Measurements from ENCODE around the gene ACAD9.
"Not testable (repeated sequence)": the region's sequence is repeated elsewhere in the genome, so short reads cannot be mapped to it uniquely, and the experiment has no call there.

Gene ACAD9

DNA sequence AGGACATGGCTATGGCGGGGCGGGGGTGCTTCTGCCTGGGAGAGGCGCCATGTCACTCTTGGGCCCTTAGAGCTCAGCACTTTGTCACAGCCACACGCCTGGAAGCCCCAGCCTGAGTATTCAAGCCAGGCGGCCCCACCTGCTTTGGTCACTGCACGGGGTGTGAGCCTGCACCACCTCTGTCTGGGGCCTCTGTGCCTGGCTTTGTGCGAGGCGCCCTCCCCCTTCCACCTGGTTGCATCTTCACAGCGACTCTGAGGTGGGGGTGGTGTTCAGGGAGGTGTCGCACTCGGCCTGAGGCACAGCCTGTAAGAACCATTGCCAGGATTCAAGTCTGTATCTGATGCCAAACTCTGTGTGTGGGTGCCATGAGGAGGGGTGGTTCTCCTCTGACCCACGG, 24.1 kb downstream of the ACAD9 start:
- DNase-seq, result no peak

DNA sequence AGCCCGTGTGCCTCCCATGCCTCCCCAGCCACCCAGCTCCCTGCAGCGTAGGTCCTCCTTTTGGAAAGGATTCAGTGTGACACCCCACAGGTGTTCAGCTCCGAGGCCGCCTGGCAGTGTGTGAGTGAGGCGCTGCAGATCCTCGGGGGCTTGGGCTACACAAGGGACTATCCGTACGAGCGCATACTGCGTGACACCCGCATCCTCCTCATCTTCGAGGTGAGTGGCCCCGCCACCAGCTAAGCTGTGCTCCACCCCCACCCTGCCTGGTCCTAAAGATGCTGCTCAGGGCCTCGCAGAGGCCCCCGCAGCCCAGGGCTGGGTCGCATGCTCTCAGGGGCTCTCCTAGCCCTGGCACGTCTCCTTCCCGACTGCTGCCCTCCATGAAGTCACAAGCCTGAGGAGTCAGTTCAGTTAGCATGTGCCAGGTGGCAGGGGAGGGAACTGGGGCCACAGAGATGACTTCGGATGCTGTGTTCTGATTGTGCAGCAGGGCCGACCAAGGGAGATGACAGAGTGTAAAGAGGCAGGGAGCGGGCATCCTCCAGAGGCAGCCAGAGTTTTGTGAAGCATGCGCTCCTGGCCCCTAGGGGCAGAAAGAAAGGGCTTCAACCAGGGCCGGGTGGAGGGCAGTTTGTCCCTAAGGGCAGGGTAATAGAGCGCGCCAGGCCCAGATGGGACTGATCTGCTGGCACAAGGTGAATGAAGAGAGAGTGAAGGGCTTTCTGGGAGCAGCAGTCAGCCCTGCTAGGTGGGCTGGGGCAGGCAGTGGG, 26.8 kb downstream of the ACAD9 start:
- no peak for DNase-seq

DNA sequence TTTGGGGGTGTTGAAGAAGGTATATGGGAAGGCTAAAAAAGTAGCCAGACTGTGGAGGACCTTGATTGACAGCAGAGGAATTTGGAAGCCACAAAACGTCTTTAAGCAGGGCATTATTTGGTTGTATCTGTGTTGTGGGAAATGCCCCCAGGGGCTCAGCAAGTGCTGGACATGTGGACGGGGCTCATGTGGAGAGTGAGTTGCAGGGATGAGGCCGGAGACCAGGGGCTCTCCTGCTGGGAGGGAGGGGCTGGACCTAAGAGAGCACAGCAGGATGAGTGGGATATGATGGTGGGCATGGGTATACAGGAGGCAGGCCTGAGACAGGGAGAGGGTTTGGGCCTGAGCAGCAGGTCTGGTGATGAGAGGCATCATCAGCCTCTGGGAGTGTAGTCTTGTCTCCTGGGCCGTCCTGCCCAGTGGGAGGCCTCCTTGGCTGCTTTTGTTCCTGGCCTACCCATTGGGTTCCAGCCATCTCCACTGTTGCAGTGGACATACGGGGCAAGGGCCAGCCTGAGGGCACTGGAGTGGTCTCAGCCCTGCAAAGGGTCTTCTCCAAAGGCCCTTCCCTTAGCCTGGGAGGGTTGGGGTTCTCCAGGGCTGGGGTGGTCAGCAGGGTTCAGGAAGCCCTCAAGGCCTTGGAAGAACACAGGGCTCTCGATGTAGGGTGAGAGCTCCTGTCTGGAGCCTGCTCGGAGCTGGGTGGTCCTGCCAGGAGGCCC, 27.5 kb downstream of the ACAD9 start:
- DNase-seq, result no peak

DNA sequence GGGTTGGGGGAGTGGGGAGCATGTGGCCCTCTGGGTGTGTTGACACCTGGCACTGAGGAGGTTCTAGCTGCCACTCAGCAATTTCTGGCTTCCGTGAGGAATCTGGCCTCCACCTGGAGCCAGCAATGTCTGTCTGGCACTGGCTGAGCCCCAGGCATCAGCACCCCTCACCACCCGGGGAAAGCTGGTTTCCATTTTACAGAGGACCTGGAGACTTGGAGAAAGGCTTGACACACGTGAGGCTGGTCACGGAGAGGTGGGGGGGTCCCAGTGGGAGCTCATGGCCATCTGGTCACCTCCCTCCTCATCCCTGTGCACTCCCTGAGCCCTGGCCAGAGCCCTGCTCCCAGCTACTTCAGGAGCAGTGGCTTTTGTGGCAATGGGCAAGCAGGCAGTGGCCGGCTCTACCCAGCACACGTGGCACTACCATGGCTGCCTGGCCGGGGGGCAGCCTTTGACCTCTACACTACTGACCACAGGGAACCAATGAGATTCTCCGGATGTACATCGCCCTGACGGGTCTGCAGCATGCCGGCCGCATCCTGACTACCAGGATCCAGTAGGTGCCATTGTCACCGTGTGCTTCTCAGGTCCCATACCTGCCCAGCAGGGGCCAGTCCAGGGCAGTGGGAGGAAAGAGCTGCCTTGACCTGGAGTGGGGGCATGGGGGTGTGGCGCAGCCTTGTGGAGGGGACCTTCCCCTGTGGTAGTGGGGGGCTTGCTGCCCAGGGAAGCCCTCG, 28.5 kb downstream of the ACAD9 start:
- DNase-seq, result no peak

DNA sequence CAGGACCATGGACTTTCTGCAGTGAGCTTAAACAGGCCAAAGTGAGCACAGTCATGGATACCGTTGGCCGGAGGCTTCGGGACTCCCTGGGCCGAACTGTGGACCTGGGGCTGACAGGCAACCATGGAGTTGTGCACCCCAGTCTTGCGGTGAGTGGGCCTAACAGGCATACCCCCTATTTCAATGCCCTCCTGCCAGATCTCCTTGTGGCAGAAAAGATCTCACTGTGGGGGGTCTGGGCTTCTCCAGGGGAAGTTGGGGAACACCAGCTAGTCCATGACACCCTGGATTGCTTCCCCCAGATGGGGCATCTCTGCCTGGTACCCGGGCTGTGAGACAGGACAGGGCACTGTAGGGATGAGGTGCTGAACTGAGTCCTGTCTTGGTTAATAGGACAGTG, 29.5 kb downstream of the ACAD9 start:
- DNase-seq, result no peak

DNA sequence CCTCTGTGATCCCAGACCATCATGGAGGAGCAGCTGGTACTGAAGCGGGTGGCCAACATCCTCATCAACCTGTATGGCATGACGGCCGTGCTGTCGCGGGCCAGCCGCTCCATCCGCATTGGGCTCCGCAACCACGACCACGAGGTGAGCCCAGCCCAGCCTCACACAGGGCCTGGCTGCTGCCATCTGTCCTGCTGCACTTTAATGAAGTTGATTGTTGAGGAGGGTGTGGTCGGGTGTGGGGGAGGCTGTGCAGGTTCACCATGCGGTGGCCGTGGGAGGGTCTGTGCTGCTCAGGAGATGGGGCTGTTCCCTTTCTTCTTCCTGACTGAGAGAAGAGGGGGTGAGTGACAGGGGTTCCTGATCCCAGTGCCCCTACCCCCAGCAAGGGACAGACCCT, 30.6 kb downstream of the ACAD9 start:
- DNase-seq, result no peak

DNA sequence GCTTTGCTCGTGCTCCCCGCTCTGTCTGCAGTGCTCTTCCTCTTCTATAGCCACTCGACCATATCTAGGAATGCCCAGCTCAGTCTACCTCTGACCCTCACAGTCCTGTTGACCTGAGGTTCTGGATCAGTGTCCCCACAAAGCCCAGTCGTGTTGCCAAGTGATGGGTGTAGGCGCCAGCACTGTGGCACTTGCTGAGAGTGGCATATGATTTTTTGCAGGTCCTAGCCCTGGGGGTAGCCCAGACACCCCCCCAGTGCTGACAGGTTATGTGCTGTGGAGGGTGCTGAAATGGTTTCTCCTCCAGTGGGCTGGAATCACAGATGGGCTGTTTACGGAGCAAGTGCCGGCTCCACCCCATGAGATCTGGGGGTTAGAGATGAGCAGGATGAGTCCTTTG, 32.5 kb downstream of the ACAD9 start:
- DNase-seq, result no peak

DNA sequence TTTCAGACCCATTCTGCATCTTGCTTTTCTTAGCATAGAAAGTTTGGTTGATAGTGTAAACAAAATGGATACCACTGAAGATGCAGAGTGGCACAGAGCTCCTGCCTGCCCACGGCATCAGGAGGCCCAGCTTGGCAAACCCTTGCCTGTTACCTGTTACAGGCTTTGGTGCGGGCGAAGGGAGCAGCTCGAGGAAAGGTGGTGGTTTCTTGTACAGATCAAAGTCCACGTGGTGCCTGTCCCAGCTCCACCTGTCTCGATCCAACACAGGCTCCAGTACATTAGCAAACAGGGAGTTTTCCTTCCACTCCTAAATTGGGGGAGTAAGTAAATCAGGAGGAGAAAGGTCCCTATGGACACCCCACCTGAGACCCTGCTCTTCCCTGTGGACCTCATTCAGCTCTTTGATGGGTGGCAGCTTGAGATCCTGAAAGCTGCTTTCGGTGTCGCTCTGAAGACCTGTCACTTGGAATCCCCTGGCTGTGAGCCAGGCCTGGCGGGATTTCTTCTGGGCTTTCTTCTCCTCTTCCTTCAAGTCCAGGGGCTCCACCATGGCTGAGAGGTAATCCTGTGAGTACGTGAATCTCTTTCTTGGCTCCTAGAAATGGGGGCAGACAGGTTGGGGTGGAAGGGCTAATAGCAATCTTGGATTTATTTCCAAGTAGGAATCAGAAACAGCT, 35.7 kb downstream of the ACAD9 start:
- DNase-seq, result no peak

DNA sequence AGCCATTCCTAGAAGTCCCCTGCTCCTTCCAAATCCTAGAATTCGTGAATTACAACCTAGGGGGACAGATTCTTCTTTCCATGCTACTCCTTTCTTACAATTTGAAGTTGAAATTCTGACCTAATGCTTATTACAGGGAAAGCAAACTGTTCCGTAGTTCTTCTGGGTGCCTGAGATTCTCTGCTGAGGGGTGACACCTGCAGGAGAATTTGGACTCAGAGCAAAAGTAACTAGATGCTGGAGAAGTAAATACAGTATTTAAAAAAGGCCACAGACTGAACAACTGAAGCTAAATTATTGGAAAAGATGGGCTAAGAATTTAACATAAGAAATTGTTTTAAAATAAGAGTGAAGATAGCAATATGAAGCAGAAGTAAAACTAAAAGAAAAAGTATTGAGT, 37.9 kb downstream of the ACAD9 start:
- DNase-seq, result no peak

DNA sequence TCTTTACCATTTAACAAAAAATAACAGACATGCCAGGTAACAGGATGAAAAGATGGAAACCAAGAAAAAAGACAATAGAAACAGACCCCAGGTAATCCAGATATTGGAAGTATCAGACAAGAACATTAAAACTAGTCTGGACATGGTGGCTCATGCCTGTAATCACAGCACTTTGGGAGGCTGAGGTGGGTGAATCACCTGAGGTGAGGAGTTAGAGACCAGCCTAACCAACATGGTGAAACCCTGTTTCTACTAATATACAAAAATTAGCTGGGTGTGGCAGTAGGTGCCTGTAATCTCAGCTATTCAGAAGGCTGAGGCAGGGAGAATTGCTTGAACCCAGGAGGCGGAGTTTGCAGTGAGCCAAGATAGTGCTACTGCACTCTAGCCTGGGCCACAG, 40.6 kb downstream of the ACAD9 start:
- no peak for DNase-seq

DNA sequence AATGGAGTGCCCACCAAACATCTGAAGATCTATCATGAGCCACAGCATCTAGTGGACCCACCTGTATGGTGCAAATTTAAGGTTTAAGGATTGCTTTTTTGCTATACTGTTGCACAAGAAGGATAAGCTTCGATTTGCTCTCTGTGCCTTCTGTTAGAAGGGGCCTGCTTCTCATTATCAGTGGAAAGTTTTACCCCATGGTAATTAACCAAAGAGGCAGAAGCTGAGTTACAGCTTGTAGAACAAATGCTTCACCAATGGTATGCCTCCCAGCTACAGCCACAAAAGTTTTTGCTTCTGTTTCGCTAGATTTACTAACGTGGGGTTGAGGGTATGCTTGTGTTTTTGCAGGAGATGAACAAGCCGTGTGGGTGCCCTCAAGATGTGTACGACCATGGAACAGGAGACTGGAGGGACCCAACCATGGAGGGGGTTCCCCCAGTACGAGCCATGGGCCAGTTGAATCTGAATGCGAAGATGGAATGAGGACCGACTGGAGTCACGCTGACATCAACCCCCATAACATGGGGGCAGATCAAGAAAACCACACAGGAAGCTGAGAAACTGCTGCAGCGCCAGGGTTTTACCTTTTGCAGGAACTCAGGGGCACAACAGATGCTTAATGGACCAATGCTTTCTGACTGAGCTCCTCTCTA, 43.5 kb downstream of the ACAD9 start:
- no peak for DNase-seq

DNA sequence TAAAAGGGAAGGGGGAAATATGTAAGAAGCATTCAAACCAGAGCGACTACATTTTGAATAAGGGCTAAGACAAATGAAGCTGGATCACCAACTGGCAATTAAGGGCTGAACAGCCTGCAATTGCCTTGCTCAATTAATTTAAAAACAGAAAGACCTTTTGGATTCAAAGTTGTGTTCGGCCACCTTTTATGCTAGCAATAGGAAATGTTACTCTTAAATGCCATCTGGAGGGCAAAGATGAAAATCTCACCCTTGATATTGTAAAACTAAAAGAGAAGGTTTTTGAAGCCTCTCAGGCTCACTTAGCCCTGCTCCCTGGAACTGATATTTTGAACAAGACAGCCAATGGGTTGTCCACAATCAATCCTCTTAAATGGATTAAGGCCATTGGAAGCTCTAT, 44.2 kb downstream of the ACAD9 start:
- DNase-seq, result no peak

DNA sequence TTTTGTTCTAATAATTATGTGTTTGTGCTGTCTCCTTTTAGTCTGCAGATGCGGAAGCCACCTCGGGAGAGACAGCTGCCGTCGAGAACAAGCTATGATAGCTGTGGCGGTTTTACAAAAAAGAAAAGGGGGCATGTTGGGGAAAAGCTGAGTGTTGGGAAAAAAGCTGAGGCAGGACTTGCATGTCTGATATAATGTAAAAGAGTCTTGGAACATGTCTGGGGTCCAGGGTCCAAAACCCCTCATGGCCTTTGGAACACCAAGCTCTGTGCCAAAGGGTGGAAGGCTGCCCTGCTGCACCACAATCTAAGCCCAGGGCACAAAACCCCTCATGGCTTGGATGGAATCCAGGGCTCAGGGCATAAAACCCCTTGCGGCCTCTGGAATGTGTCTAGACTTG, 44.6 kb downstream of the ACAD9 start:
- DNase-seq, result not testable (repeated sequence)

DNA sequence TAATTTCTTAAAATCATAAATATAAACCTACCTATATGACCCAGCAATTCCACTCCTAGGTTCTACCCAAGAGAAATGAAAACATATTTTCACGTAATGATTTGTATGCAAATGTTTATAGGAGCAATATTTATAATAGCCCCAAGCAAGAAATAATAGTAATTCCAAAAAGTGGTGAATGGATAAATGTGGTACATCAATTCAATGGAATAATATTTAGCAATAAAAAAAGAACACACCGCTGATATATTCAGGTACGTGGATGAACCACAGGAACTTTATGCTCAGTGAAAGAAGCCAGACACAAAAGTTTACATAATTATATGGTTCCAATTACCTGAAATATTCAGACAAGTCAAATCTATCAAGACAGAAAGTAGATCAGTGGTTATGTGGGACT, 49.9 kb downstream of the ACAD9 start:
- DNase-seq, result no peak

DNA sequence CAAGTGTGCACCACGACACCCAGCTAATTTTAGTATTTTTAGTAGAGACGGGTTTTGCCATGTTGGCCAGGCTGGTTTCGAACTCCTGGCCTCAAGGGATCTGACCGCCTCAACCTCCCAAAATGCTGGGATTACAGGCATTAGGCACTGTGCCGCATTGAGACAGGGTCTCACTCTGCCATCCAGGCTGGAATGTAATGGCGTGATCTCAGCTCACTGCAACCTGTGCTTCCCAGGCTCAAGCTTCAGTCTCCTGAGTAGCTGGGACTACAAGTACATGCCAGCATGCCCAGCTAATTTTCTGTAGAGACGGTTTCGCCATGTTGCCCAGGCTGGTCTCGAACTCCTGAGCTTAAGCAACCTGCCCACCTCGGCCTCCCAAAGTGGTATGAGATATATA, 51.6 kb downstream of the ACAD9 start:
- DNase-seq, result no peak

DNA sequence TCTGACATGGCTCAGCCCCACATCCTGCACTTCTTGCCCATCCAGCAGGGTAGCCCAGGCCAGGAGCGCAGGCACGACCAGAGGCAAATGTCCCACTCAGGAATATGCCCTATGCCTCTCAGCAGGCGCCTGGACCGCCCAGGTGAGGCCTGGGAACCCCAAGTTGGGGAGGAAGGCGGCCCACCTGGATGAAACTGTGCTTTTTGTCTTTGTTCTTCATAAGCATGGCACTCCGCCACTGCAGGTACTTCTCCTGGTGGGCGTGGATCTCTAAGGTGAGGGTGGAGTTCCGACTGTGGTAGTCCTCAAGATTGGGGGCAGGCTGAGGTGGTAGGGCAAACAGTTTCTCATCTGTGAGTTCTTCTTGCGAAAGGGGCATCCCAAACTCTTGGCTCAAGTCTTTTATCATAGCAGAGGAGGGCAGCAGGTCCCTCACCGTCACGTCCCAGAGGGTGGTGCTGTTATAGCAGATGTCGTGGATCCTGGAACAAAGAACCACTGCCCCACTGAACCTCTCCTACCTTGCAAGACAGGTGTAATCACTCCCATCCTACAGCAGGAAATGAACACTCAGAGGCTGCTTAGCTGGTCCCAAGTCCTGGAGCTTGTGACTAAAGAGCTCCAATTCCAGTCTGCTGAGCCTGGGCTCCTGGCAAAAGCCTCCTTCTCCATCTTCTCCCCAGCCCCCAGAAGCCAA, 53.2 kb downstream of the ACAD9 start:
- no peak for DNase-seq

DNA sequence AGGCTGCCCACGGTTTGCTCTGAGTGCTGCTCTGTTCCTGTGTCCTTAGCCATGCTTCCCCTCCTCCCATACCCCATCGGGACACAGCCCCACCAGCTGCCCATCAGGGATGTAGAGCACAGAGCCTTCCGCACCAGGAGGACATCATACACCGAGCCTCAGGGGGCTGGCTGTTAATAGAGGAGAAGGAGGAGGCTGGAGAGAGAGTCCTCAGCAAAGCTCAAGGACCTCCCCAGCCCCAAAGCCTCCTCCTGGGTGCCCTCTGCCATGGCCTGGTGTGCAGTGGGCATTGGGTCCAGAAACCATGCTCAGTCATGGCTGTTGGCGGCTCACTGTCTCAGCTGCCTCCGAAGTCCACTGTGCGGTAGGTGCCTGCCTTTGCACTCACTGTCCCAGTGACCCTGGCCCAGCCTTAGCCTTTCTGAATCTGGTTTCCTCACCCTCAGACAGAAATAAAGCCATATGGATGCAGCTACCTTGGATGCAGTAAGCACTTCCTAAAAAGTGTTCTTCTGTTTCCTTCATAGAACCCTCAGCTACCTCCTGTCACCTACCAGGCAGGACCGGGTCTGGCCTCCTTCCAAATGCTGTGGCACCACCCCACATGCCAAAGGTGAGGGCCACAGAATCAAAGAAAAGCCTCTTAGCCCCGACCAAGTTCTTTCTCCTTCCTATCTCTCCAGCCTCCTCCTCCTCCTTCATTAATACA, 53.9 kb downstream of the ACAD9 start:
- no peak for DNase-seq

DNA sequence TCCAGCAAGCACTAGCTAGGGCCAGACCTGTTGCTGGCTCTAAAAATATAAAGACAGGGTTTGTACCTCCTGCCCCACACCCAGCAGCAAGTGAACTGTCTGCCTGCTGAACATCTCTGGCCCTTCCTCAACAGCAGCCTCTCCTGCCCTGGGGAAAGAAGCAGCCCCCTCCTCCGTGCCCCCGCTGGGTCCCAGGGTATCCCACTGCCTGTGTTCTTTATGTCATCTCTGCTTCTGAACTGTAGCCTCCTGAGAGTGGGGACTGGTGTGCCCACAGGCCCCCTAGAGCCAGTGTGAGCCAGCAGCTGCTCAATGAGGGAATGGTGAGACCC, 54.5 kb downstream of the ACAD9 start:
- DNase-seq, result no peak

DNA sequence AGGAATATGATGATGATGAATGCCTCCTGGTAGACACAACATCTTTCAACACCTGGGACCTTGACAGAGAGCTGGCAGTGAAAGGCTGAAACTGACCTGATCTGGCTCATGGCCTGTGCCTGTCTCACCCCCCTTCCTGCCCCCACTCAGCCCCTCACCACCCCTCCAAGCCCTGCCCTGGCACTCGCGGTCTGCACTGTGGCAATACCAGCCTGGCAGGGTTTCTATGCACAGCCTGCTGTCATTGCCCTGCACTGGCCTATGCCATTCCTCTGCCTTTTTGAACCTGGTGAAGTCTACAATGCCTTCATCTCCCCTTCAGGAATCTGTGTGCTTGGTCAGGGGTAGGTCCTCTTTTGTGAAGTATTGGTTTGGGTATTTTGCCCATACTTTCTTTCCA, 56.5 kb downstream of the ACAD9 start:
- DNase-seq, result no peak

DNA sequence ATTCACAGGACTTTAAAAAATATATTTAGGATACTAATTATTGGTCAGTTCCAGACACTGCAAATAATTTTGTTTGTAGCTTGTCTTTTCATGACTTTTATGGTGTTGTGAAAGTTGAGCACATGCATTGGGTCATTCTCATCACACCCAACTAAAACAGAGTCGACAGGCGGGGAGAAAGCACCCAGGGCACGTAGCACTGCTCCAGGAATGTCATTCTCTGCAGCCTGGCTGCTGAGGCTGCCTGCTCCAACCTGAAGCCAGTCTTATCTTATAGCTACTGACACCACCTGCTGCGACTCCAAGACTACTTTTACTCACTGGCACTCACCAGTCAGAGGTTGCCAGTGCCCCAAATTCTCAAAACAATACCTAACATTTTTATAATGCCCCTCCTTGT, 56.9 kb downstream of the ACAD9 start:
- no peak for DNase-seq

DNA sequence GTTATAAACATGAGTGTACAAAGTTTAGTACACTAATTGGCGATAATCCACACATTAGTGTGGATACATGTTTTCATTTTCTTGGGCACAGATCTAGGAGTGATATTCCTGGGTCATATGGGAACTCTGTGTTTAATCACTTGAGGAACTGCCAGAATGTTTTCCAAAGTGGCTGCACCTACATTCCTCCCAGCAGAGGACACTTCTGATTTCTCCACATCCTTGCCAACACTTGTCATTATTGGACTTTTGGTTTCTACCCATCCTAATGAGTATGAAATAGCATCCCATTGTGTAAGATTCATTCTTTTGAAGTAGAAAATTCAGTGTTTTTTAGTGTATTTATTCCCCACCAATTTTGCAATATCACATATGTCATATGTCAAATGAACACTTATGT, 60.8 kb downstream of the ACAD9 start:
- DNase-seq, result no peak

Data from GF-D8 (cell line).